Umbilical cord (tissue), 2 donors: ENCODE data around the gene SECISBP2. TPM values are rescaled to one million over a fixed set of nuclear protein-coding genes. Genes with fewer than 3 reads are reported as not detected.
"Not testable (repeated sequence)": the region's sequence is repeated elsewhere in the genome, so short reads cannot be mapped to it uniquely, and the experiment has no call there.

Source experiments
- DNase-seq: peaks from one replicate; pipeline ENCODE4 v3.0.0-alpha.2; 2015; ENCODE audit warnings: low spot score
- total RNA-seq: library from RNA; depleted of rRNA; stranded (reverse); fragments of >200 nt; gene quantifications from one replicate; pipeline ENCODE4 v1.2.3, GENCODE V29; 2014; ENCODE audit warnings: low replicate concordance; ENCODE audit not compliant: insufficient read depth

The SECISBP2 gene
- total RNA-seq, 1 donor from 2014 or later: 79.0 TPM

DNA sequence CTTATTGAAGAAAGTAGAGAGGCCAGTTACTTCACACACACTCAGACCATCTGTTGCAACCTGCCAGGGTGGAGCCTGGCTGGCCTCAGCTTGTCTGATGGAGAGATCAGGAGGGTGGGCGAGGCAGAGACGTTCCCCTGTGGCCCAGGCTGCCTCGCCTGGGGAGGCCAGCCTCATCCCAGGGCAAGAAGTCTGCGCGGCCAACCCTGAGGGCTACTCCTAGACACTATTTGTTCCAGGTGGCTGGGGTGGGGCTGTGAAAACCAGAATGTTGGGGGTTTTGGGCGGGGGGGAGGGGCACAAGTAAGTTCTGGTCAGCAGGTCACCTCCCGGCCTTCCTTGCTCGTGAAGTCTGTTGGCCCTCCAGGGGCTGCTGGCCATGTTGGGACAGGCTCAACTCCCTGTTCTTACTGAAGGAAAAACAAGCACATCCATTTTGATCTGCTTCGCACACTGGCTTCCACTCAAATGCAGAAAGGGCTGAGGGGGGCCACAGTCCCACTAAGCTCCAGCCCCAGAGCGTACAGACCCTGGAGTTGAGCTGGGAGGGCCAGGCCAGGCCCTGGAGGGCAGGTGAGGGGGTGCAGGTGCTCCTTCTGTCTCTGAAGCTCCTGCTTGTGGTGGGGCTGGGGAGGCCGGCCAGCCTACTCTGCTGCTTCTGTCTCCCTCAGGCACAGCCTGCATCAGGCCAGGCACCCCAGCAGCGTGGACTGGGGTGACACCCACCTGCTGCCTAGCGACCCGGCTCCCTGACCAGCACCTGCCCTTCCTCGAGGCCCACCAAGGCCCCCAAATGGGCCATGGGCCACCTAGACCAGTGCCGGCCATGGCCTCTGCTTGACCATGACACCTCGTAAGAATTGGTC, 46.6 kb downstream of the SECISBP2 start:
- no peak for DNase-seq

DNA sequence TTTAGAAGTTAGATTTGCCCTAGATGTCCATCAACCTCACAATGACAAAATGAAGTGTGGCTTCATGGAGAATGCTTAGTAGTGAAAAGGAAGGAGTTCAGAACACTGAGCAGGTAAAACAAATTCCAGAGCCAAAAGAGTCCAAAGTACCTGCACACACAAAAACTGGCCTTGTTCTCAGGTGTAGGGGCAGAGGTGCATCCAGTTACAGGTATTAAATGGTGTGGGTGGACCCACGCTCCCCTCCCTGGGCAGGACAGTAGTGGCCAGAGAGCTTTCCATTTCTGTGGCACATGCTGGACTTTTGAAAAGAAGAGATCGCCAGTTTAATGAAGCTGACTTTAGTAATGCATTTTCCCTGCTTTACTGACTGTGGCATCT, 47.2 kb downstream of the SECISBP2 start:
- no peak for DNase-seq

DNA sequence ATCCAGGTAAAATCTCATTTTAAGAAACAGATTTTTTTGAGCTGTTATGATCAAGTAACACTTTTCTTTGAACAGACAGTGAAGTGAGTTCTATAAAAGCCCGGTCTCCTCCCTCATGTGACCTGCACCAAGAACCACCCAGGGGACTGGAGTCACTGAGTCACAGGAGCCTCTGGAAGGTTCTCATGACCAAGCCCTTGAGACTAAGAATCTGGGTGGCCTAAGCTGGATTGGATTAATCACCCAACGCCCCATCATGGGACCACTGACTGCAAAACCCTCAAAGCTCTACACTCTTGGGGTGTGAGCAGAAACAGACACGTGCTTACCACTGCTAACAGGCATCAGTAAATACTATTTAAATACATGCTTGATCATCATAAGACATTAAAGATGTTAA, 48.4 kb downstream of the SECISBP2 start:
- DNase-seq: no peak

DNA sequence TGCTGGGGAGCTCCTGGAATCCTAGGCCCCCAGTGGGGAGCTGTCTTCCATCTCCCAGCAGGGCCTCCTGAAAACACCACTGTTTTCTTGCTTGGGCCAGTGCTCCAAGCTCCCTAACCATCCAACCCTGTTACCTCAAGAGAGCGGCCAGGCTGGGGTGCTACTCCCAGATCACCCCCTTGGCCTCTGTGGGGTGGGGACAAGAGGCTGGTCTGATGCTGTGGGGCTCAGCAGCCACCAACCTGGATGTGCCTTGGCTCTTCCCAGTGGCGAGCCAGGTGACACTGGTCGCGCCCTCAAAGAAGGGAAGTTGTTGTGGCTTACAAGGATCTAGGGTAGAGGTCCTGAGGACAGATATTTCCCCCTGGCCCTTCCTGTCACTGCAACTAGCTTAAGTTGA, 49.0 kb downstream of the SECISBP2 start:
- DNase-seq: no peak

DNA sequence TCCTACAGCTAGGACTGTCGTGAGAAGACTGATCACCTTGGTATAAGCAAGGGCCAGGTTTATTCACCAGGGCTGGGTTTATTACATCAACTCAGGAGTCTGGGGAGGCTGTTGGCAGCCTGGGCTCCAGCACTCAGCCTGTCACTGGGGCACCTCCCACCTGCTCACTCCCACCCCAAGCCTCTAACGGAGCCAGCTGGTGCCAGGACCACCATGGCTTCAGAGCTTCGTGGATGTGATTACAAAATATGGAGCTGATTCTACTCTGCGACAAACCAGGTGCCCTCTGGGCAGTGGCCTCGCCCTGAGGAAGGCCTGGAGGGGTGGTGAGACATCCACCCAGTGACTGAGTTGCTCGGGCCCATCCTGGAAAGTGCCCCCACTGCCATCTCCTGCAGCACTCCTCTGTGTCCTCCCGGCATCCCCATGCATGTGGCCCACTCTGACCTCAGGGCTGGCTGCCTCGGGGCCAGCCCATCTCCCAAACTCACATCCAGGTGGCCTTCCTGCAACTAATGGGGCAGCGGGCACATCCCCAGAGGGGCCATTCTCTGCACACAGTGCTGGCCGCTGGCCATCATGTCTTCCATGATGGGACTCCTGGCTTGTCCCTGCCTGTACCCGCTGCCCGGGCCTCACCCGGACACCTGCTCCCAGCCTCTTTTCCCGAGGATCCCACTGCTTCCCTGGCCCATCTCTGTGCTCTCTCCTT, 49.6 kb downstream of the SECISBP2 start:
- no peak for DNase-seq

DNA sequence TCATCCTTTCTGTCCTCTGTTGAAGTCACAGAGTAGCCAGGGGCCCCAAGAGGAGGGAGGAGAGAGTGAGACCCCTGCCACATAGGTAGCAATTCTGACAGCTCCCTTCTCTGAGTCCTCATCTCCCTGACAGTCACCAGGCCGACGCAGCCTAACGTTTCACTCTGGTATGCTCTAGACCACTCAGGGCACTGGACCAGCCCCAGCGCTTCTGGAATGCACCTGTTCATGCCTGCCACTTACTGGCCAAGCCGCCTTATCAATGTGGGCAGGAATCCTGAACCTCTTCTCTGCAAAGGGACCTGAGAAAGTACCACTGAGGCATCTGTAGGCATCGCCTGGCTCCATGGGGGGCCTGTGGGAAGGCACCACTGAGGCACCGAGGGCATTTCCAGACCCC, 50.2 kb downstream of the SECISBP2 start:
- no peak for DNase-seq

DNA sequence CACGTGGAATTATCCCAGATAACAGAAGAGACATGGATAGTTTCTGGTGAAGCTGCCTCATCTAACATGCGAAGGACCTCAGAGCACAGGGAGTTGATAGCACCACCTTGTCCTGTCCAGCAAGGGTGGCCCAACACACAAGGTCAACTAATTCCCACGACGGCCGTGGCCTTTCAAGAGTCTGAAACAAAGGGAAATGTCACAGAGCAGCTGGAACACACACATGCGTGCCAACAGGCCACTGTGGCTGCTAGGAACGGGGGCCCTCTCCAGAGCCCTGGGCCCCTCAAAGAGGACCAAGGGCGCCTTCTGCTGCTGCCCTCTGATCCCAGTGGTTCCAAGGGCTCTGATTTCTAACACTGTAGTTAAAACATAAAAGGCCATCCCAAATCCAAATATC, 50.7 kb downstream of the SECISBP2 start:
- no peak for DNase-seq

DNA sequence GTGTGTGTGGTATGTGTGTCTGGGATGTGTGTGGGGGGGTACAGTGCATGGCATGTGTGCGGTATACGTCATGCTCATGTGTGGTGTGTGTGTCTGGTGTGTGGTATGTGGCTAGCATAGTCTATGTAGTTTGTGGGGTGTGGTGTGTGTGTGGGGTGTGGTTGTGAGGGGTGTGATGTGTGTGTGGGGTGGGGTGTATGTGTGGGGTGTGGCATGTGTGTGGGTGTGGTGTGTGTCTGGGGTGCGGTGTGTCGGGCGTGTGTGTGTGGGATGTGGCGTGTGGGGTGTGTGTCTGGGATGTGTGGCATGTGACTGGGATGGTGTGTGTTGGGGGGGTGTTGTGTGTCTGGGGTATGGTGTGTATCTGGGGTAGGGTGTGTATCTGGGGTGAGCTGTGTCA, 52.3 kb downstream of the SECISBP2 start:
- no peak for DNase-seq

DNA sequence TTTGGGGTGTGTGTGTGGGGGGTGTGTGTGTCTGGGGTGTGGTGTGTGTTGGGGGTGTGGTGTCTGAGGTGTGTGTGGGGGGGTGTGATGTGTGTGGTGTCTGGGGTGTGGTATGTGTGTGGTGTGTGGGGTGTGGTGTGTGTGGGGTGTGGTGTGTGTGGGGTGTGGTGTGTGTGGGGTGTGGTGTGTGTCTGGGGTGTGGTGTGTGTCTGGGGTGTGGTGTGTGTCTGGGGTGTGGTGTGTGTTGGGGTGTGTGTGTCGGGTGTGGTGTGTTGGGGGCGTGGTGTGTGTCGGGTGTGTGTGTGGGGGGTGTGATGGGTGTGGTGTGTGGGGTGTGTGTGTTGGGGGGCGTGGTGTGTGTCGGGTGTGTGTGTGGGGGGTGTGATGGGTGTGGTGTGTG, 53.5 kb downstream of the SECISBP2 start:
- not testable (repeated sequence) for DNase-seq

DNA sequence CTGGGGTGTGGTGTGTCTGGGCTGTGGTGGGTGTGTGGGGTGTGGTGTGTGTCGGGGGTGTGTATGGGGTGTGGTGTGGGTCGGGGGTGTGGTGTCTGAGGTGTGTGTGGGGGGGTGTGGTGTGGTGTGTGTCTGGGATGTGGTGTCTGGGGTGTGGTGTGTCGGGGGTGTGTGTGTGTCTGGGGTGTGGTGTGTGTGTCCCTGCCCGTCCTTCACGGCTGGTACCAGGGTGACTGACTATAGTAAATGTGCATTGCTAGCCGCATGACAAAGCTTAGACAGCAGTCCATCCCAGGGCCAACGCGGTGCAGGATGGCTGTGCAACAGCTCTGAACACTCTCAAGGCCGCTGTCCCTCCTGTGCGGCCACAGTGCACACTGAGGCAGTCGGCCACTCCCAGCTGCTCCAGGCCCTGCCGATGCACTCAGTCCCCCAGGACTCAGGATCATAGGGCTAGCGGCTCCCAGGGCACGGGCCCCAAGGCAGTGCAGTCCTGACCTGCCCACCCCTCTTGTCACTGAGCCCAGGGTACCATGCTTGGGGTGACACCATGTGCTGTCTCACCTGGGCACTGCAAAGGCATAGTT, 54.0 kb downstream of the SECISBP2 start:
- no peak for DNase-seq

DNA sequence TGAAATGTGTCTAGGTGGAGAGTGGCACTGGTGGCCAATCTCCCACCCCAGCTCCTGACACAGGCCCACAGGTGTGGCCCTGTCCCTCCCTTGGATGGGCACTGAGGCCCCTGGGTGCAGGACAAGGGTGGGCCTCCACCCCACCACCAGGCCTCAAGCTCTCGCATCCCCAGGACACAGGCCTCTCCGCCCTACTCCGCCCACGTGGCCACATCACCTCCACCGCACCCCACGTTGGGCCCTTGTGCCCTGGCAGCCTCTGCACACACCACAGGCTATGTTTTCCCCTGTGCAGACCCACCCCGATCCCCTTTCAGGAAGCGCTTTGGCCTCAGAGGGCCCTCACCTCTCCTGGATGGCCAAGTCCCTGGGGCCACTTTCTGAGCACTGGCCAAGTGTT, 54.7 kb downstream of the SECISBP2 start:
- no peak for DNase-seq

DNA sequence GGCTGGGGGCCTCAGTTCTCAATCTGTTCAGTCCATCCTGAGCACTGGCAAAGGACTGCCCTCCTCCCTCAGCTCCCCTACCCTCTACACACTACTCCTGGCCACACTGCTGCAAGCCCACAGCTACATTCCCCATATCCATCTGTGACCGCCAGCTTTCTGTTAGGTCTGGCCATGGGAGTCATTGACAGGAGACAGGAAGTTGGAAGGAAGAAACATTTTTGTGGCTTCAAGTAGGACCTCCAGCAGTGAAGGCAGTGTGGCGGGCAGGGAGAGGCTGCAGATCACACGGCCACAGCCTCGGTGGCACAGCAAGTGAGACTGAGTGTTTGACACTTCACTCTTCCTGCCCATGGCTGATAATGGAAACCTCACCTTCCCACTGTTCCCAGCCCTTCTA, 55.9 kb downstream of the SECISBP2 start:
- DNase-seq: no peak

DNA sequence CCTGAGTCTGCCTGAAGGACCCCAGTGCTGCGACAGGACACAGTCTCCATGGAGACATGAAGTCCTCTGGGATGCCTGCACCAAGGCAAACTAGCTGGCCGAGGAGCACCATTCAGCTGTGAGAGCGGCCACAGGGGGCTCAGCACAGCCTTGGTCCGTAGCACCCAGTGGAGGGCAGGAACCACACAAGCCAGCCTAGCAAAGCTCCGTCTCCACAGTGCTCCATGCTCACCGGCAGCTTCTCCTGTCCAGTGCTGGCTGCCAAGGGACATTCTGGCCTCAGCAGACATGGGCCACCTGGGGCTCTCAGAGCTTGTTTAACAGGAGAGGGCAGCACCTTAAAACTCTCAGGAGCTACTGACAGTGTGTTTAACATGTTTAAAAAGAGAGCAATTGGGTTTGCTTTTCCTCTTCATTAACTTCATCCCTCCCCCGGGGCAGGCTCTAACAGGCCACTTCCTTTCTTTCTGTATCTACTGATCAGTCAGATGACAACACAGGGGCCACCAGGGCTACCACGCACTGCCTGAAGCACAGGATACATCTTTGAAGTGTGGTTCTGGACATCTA, 57.0 kb downstream of the SECISBP2 start:
- no peak for DNase-seq

DNA sequence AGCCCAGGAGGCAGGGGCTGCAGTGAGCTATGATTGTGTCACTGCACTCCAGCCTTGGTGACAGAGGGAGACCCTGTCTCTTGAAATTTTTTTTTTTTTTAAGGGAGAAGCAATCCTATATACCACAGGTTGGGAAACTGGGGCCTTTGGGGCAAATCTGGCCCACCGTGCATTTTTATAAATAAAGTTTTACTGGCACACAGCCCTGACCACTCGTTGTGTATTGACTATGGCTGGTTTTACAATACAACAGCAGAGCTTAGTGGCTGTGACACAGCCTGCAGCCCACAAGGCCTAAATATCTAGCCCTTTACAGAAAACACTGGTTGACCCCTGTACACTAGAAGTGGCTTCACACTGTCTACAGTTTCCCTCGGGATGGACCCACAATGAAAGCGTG, 58.0 kb downstream of the SECISBP2 start:
- DNase-seq: no peak

DNA sequence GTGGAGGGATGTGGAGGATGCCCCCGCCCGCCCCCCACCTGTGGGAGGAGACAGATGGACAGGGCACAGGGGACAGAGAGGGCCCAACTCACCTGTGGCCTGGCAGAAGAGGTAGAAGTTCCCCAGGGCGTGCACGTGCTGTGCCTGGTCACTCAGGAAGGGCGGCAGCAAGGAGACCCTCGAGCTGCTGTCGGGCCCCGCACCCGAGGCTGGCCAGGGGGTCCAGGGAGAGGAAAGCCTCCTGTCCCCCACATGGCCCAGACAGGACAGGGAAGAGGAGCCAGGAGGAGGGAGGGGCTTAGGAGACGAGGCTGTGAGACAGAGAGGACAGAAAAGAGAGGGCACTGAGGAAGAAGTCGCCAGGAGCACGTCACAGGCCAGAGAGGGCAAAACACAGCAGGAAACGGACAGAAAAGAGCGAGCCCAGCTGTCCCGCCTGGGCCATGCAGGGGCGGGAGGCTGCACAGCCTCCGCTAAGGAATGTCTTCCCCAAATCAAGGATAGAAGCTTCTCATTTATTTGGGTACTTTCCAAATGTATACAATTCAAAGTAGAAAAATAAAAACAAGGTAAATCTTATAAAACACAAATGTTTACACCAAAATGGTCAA, 58.5 kb downstream of the SECISBP2 start:
- DNase-seq: no peak

DNA sequence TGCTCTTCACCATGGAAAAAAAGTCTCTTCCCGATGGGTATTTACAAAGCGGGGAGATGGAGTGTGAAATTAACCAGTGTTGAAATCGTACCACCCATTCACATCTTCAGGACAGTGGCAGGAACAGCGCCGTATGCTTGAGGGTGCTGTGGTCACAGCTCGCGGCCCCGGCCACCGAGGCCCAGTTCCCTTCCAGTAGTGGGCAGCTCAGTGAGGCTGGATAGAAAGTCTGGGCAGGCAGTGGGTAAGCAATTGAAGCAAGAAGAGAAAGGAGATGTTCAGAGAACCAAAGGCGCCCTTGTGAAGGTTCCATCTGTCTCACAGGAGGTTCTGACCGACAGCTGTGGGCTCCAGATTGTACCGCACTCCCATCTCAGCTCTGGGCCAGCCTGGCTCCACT, 59.1 kb downstream of the SECISBP2 start:
- DNase-seq: no peak

DNA sequence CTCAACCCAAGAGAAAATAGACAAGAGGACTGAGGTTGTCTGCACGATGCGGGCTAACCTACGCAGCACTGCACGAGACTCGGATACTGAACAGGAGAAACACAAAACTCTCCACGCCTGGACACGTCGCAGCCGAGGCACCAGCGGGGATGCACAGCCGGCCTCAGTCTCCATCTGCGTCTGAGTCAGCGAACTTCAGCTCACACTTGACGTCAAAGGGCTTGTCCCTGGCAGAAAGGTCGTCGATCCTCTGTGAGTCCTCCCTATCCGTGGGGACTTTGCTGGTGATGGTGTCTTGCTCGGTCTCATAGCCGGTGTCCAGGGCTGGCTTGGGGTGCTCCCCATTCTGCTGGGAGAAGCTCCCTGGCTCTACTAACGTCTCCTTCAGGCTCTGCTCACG, 60.2 kb downstream of the SECISBP2 start:
- DNase-seq: no peak

DNA sequence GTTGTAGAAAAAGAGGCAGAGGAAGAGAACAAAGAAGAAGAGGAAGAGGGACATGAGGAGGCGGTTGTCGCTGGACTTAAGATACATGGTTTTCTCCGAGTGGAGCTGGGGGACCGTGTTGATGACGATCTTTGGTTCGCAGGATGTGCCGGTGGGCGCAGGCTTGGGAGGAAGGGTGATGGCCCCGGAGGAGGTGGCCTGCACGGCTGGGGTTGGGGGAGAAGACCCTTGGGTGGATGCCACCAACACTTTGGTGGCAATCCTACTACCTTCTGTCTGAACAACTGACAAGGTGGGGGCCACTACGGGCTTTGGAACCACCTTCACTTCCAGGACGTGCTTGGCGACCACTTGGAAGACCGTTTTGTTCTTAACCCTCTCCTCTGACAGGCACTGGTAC, 60.7 kb downstream of the SECISBP2 start:
- no peak for DNase-seq

DNA sequence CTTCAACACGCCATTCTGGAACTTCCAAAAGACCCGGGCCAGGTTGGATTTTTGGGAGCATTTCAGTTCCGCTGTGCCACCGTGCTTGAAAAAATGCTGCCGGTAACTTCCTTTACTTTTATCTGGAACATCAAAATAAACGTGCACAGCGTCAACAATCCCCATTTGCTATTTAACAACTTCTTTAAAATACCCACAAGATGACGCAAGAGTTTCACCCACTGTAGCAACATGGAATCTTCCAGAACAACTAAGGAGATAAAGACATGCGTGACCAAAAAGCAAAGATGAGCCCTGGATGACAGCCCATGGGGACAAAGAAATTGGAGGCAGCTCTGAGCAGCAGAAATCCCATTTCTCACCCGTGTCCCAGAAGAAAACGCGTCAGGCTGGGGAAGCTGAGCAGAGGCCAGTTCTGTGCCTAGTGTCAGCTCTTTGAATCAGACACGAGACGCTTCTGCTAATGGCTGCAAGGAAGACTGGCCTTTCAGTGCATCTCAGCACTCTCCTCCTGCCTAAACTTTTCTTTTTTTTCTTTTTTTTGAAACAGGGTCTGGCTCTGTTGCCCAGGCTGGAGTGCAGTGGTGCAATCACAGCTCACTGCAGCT, 61.3 kb downstream of the SECISBP2 start:
- DNase-seq: no peak

DNA sequence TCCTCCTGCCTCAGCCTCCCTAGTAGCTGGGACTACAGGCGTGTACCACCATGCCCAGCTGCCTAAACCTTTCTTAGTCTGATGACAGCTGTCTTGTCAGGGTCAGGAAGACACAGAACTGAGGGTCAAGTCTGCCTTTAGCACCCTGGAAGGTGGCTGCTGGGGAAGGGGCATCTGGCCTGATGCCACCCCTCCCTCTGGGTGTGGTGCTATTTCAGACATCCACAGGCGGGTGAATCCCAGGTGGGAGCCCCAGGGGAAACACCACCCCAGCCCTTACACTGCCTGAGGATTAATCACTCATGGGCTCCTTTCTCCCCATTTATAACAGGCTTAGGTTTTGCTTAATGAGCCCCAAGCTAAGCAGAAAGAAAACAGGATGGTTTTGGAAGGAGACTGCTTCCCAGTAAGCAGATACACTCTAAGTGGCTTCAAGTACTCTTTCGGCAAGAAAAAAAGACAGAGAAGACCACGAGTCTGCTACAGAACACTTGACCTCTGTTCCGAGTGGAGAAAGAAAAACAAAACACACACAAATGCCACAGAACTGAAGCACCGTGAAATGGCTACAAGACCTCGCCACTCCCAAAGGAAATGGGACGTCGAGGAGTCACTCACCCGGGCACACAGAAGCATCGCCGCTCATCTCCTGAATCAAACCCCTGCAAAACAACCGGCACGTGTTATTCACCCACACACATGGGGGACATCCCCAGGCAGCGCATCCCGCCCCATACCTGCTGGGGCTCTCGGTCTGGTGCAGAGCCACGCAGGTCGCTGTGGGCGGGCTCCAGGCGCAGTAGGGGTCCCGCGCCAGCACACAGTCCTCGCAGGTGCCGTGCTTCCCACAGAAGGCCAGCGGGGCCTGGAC, 62.4 kb downstream of the SECISBP2 start:
- no peak for DNase-seq

DNA sequence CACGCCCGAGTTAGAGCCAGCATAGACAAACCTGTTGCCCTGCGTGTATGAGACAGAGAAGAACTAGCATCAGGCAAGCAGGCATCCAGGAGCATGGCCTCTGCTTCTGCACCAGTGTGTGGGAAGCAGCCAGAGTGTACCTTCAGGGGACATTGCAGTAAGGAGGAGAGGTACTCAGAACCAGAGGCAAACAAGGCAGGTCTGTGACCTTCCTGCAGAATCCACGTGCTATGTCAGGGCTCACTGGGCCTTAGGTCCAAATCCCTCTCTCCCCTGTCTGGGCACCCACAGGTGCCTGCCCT, 63.0 kb downstream of the SECISBP2 start:
- no peak for DNase-seq
